Measurements from ENCODE around the gene GNAI3.

GRCh38 chr1:109556563-109556962, 8.1 kb downstream of the GNAI3 start:
- no peak for TF ChIP-seq CTCF (IDR thresholded peaks at IDR 0.05; ENCODE audit: poor library complexity, severe bottlenecking)
- TF ChIP-seq POLR2AphosphoS5 (IDR thresholded peaks at IDR 0.05): no peak

Data from neural cell (in vitro differentiated cells).